Lower lobe of right lung (tissue), 2 donors: ENCODE data around the gene RASSF3. TPM values are rescaled to one million over a fixed set of nuclear protein-coding genes. Genes with fewer than 3 reads are reported as not detected.
A peak's percentile ranks its signal among the peaks of the same experiment; 100 is the strongest.

ENCODE experiments used
- ATAC-seq, 2 donors: fragments of 200-7000 bp; cut with Tn5 transposase; one replicate each; pipeline ENCODE4 v1.9.1; 2020 to 2022; ENCODE audit warnings: mild to moderate bottlenecking in 2 of 2, moderate library complexity in 2 of 2
- DNase-seq: peaks from one replicate; pipeline ENCODE4 v3.0.0-alpha.2; 2020
- H3K27ac ChIP-seq: fragments of 200-600 bp; one replicate; pipeline ENCODE4 v1.8.0; 2022
- H3K27me3 ChIP-seq: fragments of 200-600 bp; one replicate; pipeline ENCODE4 v1.8.0; 2022; ENCODE audit warnings: low read depth
- H3K36me3 ChIP-seq: fragments of 200-600 bp; one replicate; pipeline ENCODE4 v1.8.0; 2022; ENCODE audit warnings: mild to moderate bottlenecking
- H3K4me1 ChIP-seq: fragments of 200-600 bp; one replicate; pipeline ENCODE4 v1.8.0; 2022
- H3K4me3 ChIP-seq: fragments of 200-600 bp; one replicate; pipeline ENCODE4 v1.8.0; 2022; ENCODE audit warnings: mild to moderate bottlenecking
- H3K9me3 ChIP-seq: fragments of 200-600 bp; one replicate; pipeline ENCODE4 v1.8.0; 2022
- CTCF ChIP-seq: fragments of 200-600 bp; IDR thresholded peaks from one replicate; pipeline ENCODE4 v1.8.0; 2022; ENCODE audit warnings: antibody characterized with exemption, mild to moderate bottlenecking
- intact Hi-C: fragments of 100-400 bp; cut with DNase I; formaldehyde crosslinking; loops from one replicate; pipeline ENCODE4 v1.11.0; 2022
- total RNA-seq: library from RNA; stranded (reverse); fragmentation: NEBNext Ultra II Directional; extraction: Animal tissue kit (Norgen Biotek cat#: 25700); gene quantifications from one replicate; pipeline ENCODE4 v1.2.1, GENCODE V29; 2021
- donor health status: DM: no; HTN: yes; CAD: no; lungs with severe emphysema.

RASSF3 gene
- total RNA-seq, 1 donor from 2014 or later = 82.7 TPM

- Histone ChIP-seq H3K27ac (no peak overlapping the region), H3K4me1 (peaks cover 52% of the 10 kb centered on the region), H3K27me3 (no peaks in the 10 kb centered on the region), H3K9me3 (no peaks in the 10 kb centered on the region), H3K36me3 (no peaks in the 10 kb centered on the region), H3K4me3 (no peak overlapping the region)
- intact Hi-C loops = no loop called here
- DNase-seq (no peak), ATAC-seq (peak in 1 of 2 donors; percentile 52)
- no peak for TF ChIP-seq CTCF
Measured at GRCh38 chr12:64658892-64659481, 48.7 kb downstream of the RASSF3 start.

GRCh38 chr12:64660237-64661018 is 50.1 kb downstream of the RASSF3 start:
- no peak for TF ChIP-seq CTCF
- H3K9me3 ChIP-seq = no peaks in the 10 kb centered on the region

GRCh38 chr12:64663015-64663414 is 52.7 kb downstream of the RASSF3 start:
- no peaks in the 10 kb centered on the region for H3K9me3 ChIP-seq
- intact Hi-C loops = no loop called here
- no peak overlapping the region for H3K4me3 ChIP-seq
- DNase-seq (no peak), ATAC-seq (no peak)
- H3K27me3 ChIP-seq = no peaks in the 10 kb centered on the region
- H3K27ac ChIP-seq = no peak overlapping the region
- H3K36me3 ChIP-seq = no peaks in the 10 kb centered on the region
- H3K4me1 ChIP-seq = peaks cover 71% of the 10 kb centered on the region
- no peak for TF ChIP-seq CTCF

More at GRCh38 chr12:64660237-64661018, 50.1 kb downstream of the RASSF3 start:
- Histone ChIP-seq H3K4me1 (peaks cover 58% of the 10 kb centered on the region), H3K27me3 (no peaks in the 10 kb centered on the region), H3K4me3 (no peak overlapping the region), H3K36me3 (no peaks in the 10 kb centered on the region), H3K27ac (no peak overlapping the region)
- no peak for DNase-seq
- ATAC-seq = no peak
- intact Hi-C loops = no loop called here

- peak; percentile 11 to 23 for ATAC-seq
- Histone ChIP-seq H3K4me1 (peaks cover 80% of the 10 kb centered on the region), H3K27me3 (no peaks in the 10 kb centered on the region), H3K36me3 (no peaks in the 10 kb centered on the region), H3K4me3 (no peak overlapping the region), H3K27ac (peak overlapping the region; percentile 61), H3K9me3 (no peaks in the 10 kb centered on the region)
- DNase-seq = no peak
- TF ChIP-seq CTCF = no peak
- intact Hi-C loops = no loop called here
Measured at GRCh38 chr12:64665514-64665913, 55.2 kb downstream of the RASSF3 start.

- no peak overlapping the region for H3K4me3 ChIP-seq
- H3K36me3 ChIP-seq = no peaks in the 10 kb centered on the region
- peak overlapping the region; percentile 61 for H3K27ac ChIP-seq
- no peaks in the 10 kb centered on the region for H3K9me3 ChIP-seq
- no peak for TF ChIP-seq CTCF
- no peaks in the 10 kb centered on the region for H3K27me3 ChIP-seq
- H3K4me1 ChIP-seq = peaks cover 88% of the 10 kb centered on the region
- no peak for DNase-seq
- intact Hi-C loops = no loop called here
- ATAC-seq = peak in 1 of 2 donors; percentile 51
Measured at GRCh38 chr12:64666054-64666914, 56.0 kb downstream of the RASSF3 start.
